Measurements from ENCODE around the gene BMP7. TPM values are rescaled to one million over a fixed set of nuclear protein-coding genes. Genes with fewer than 3 reads are reported as not detected.

BMP7 gene
- total RNA-seq, 1 donor from 2014 or later, result 23.0 TPM

DNA sequence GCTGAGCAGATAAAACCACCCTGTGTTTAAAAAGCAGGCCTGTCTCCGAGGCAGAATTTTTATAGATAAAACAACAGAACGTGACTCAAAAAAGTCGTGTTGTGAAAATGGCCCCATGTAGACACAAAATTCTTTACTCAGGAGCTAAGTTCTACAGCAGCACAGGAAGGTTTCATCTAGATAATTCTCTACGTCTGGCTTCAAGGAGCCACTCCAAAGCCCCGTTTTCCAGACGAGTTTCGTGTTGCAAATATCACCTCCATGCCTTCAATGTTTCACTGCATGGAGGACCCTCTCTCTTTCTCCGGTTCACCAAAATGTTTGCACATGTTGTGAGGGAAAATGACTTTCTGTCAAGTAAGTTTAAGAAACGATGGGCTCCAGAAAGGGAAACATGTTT lies 12.0 kb upstream of the BMP7 start:
- DNase-seq (ENCODE audit: low spot score in 2 of 2, unreplicated experiment in 2 of 2), result no peak
- no peak overlapping the region for H3K27ac Mint-ChIP-seq
- no peaks in the 10 kb centered on the region for H3K9me3 Mint-ChIP-seq
- H3K27me3 Mint-ChIP-seq (ENCODE audit: low read depth), result no peaks in the 10 kb centered on the region
- H3K4me3 Mint-ChIP-seq, result no peak overlapping the region
- H3K4me1 Mint-ChIP-seq, result peaks cover 32% of the 10 kb centered on the region
- TF ChIP-seq, protein P1, sequence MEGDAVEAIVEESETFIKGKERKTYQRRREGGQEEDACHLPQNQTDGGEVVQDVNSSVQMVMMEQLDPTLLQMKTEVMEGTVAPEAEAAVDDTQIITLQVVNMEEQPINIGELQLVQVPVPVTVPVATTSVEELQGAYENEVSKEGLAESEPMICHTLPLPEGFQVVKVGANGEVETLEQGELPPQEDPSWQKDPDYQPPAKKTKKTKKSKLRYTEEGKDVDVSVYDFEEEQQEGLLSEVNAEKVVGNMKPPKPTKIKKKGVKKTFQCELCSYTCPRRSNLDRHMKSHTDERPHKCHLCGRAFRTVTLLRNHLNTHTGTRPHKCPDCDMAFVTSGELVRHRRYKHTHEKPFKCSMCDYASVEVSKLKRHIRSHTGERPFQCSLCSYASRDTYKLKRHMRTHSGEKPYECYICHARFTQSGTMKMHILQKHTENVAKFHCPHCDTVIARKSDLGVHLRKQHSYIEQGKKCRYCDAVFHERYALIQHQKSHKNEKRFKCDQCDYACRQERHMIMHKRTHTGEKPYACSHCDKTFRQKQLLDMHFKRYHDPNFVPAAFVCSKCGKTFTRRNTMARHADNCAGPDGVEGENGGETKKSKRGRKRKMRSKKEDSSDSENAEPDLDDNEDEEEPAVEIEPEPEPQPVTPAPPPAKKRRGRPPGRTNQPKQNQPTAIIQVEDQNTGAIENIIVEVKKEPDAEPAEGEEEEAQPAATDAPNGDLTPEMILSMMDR (IDR thresholded peaks at IDR 0.05; ENCODE audit: unreplicated experiment), result no peak
- no peaks in the 10 kb centered on the region for H3K36me3 Mint-ChIP-seq

DNA sequence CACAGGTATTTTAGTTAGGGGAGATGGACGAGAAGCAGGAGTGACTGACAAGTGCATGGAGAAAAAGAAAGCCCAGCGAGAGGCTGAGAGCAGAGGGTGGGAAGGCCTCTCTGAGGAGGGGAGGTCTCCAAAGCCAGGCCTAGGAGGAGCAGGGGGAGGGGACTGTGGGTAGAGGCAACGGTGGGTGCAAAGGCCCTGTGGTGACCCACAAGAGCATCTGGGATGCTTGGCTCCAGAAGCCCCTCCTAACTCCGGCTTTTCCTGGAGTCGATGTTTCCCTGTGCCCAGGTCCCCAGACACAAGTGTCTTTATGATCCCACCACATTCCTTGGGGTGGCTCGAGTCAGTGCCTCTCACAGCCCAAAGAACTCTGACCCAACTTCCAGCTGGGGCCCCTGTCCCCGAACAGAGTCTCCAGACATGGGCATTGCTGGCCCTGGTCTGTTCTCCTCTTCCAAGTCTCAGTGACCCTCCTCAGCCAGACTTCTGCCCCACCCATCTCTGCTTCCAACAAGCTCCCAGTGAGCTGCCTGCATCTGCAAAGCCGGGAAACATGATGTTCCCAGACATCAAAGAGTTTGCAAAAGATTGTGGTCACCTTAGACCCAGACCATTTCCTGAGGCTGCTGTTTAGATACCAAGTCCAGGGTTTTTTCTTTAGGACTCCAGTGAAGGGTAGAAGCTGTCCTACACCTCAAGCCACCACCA lies 11.1 kb upstream of the BMP7 start:
- Mint-ChIP-seq H3K27ac (peak overlapping the region; percentile 19), H3K4me3 (no peak overlapping the region), H3K4me1 (peaks cover 25% of the 10 kb centered on the region), H3K27me3 (ENCODE audit: low read depth) (no peaks in the 10 kb centered on the region), H3K9me3 (no peaks in the 10 kb centered on the region), H3K36me3 (no peaks in the 10 kb centered on the region)
- no peak for DNase-seq (ENCODE audit: low spot score in 2 of 2, unreplicated experiment in 2 of 2)
- TF ChIP-seq, protein P1 (IDR thresholded peaks at IDR 0.05; ENCODE audit: unreplicated experiment), result no peak

DNA sequence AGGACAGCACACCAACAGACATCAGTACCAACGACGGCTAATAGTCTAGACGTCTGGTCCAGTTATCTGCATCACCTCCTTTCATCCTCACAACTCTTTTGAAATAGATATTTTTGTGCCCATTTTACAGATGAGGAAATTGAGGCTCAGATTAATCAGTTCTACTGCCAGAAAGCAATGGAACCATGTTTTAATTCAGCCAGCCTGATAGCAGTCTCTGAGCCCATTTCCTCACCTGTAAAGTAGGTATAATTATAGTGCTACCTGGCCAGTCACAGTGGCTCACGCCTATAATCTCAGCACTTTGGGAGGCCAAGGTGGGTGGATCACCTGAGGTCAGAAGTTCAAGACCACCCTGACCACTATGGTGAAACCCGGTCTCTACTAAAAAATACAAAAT lies 9.8 kb upstream of the BMP7 start:
- Mint-ChIP-seq H3K4me1 (peaks cover 23% of the 10 kb centered on the region), H3K9me3 (no peaks in the 10 kb centered on the region), H3K4me3 (no peak overlapping the region), H3K27me3 (ENCODE audit: low read depth) (no peaks in the 10 kb centered on the region), H3K27ac (no peak overlapping the region), H3K36me3 (no peaks in the 10 kb centered on the region)
- TF ChIP-seq, protein P1 (IDR thresholded peaks at IDR 0.05; ENCODE audit: unreplicated experiment), result no peak
- no peak for DNase-seq (ENCODE audit: low spot score in 2 of 2, unreplicated experiment in 2 of 2)

DNA sequence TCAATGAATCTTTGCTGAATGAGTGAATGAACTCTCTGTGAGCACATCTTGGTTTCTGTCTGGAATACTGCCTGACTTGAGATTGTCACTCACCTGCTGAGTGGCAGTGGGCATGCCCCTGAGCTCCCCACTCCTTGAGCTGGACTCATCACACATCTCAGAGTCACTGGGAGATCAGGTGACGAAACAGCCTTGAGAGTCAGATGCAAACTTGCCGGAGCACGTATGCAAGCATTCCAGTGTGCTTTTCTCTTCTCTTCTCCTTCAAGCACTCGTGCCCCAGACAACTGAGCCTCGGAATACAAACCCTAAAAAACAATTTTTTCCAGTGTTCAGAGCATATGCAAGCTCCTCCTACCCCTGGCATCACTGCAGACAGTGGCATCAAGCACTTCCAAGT lies 9.4 kb upstream of the BMP7 start:
- H3K27ac Mint-ChIP-seq, result no peak overlapping the region
- no peaks in the 10 kb centered on the region for H3K9me3 Mint-ChIP-seq
- H3K27me3 Mint-ChIP-seq (ENCODE audit: low read depth), result no peaks in the 10 kb centered on the region

DNA sequence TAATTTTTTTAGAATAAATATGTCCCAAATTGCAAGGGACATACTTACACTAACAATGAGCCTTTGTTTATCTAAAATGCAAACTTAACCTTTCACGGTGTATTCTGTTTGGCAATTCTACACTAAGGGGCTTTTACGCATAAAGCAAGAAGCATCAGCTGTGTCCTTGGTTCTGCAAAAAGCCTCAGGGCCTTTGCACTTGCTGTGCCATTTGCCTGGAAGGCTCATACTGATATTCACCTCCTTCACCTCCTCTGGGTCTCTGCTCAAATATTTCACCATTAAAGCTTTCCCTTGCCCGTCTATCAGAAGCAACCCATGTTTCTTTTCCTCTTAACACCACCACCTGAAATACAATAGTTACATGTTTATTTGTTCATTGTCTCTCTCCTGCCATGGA lies 8.9 kb upstream of the BMP7 start:
- Mint-ChIP-seq H3K4me3 (no peak overlapping the region), H3K9me3 (no peaks in the 10 kb centered on the region), H3K27ac (no peak overlapping the region), H3K36me3 (no peaks in the 10 kb centered on the region), H3K27me3 (ENCODE audit: low read depth) (no peaks in the 10 kb centered on the region), H3K4me1 (peaks cover 31% of the 10 kb centered on the region)
- DNase-seq (ENCODE audit: low spot score in 2 of 2, unreplicated experiment in 2 of 2), result no peak
- TF ChIP-seq, protein P1 (IDR thresholded peaks at IDR 0.05; ENCODE audit: unreplicated experiment), result no peak

More for the DNA sequence above, 9.4 kb upstream of the BMP7 start:
- Mint-ChIP-seq H3K36me3 (no peaks in the 10 kb centered on the region), H3K4me1 (peaks cover 26% of the 10 kb centered on the region), H3K4me3 (no peak overlapping the region)
- TF ChIP-seq, protein P1 (IDR thresholded peaks at IDR 0.05; ENCODE audit: unreplicated experiment), result no peak
- DNase-seq (ENCODE audit: low spot score in 2 of 2, unreplicated experiment in 2 of 2), result no peak
